ENCODE measurements around the gene AQP12A. TPM values are rescaled to one million over a fixed set of nuclear protein-coding genes. Genes with fewer than 3 reads are reported as not detected.
"Not testable (repeated sequence)": the region's sequence is repeated elsewhere in the genome, so short reads cannot be mapped to it uniquely, and the experiment has no call there.

AQP12A gene
- polyA plus RNA-seq, 1 donor (not counting 4 experiments of a cell fraction or from before 2014, with no cell fraction given): not detected

DNA sequence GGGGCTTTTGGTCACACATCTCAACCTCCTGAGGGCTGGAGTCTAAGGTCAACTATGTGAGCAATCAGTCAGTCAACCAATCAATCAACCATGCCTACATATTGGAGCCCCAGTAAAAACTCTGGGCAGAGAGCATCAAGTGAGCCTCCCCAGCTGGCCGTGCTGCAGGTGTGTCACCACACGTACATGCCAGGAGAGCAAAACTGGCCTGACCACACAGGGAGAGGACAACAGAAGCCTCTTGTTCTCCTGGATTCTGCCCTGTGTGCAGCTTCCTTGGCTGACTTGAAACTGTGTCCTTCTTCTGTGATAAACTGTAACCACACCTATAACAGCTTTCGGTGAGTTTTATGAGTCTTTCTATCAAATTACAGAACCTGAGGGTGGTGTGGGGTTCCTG is 40.5 kb upstream of the AQP12A start:
- dilution Hi-C loops (cut with MboI; ENCODE audit: extremely low pct_ligation_motif_present, low sequenced_read_pairs): no loop called here
- Histone ChIP-seq H3K27me3 (ENCODE audit: control insufficient read depth, extremely low read depth, insufficient read depth, low read length) (peaks cover 44% of the 10 kb centered on the region), H3K9ac (ENCODE audit: control insufficient read depth, extremely low read depth, insufficient read depth, low read length) (no peak overlapping the region), H3K9me3 (ENCODE audit: control insufficient read depth, low read depth, low read length) (no peaks in the 10 kb centered on the region), H3K9me1 (ENCODE audit: control insufficient read depth, extremely low read depth, insufficient read depth, low read length) (no peaks in the 10 kb centered on the region), H3K36me3 (ENCODE audit: control insufficient read depth in 2 of 2, extremely low read depth in 1 of 2, insufficient read depth in 2 of 2, low read length in 2 of 2) (no peaks in the 10 kb centered on the region), H2AFZ (ENCODE audit: control insufficient read depth, low read length) (no peak overlapping the region), H3K79me2 (ENCODE audit: control insufficient read depth, insufficient read depth, low read length) (no peaks in the 10 kb centered on the region), H4K20me1 (ENCODE audit: control insufficient read depth, extremely low read depth, insufficient read depth, low read length) (no peaks in the 10 kb centered on the region), H3K4me3 (ENCODE audit: control insufficient read depth in 2 of 3, extremely low read depth in 1 of 3, insufficient read depth in 2 of 3, low read depth in 1 of 3, low read length in 3 of 3) (no peak overlapping the region), H3K27ac (ENCODE audit: control insufficient read depth, insufficient read depth, low read length) (no peak overlapping the region), H3K4me1 (ENCODE audit: control insufficient read depth, extremely low read depth, insufficient read depth, low read length) (no peaks in the 10 kb centered on the region), H3K4me2 (ENCODE audit: control insufficient read depth, extremely low read depth, insufficient read depth, low read depth, low read length) (no peak overlapping the region)
- TF ChIP-seq, protein P1, sequence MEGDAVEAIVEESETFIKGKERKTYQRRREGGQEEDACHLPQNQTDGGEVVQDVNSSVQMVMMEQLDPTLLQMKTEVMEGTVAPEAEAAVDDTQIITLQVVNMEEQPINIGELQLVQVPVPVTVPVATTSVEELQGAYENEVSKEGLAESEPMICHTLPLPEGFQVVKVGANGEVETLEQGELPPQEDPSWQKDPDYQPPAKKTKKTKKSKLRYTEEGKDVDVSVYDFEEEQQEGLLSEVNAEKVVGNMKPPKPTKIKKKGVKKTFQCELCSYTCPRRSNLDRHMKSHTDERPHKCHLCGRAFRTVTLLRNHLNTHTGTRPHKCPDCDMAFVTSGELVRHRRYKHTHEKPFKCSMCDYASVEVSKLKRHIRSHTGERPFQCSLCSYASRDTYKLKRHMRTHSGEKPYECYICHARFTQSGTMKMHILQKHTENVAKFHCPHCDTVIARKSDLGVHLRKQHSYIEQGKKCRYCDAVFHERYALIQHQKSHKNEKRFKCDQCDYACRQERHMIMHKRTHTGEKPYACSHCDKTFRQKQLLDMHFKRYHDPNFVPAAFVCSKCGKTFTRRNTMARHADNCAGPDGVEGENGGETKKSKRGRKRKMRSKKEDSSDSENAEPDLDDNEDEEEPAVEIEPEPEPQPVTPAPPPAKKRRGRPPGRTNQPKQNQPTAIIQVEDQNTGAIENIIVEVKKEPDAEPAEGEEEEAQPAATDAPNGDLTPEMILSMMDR (optimal IDR thresholded peaks at IDR 0.05 in 1 of 3, IDR thresholded peaks at IDR 0.05 in 1 of 3, conservative IDR thresholded peaks at IDR 0.05 in 1 of 3; ENCODE audit: extremely low read depth in 1 of 3, insufficient read depth in 2 of 3, low read length in 3 of 3): no peak
- TF ChIP-seq EZH2 (IDR thresholded peaks at IDR 0.05; ENCODE audit: low read length): no peak
- DNase-seq (ENCODE audit: low read depth, low spot score) (no peak), FAIRE-seq (no peak)

DNA sequence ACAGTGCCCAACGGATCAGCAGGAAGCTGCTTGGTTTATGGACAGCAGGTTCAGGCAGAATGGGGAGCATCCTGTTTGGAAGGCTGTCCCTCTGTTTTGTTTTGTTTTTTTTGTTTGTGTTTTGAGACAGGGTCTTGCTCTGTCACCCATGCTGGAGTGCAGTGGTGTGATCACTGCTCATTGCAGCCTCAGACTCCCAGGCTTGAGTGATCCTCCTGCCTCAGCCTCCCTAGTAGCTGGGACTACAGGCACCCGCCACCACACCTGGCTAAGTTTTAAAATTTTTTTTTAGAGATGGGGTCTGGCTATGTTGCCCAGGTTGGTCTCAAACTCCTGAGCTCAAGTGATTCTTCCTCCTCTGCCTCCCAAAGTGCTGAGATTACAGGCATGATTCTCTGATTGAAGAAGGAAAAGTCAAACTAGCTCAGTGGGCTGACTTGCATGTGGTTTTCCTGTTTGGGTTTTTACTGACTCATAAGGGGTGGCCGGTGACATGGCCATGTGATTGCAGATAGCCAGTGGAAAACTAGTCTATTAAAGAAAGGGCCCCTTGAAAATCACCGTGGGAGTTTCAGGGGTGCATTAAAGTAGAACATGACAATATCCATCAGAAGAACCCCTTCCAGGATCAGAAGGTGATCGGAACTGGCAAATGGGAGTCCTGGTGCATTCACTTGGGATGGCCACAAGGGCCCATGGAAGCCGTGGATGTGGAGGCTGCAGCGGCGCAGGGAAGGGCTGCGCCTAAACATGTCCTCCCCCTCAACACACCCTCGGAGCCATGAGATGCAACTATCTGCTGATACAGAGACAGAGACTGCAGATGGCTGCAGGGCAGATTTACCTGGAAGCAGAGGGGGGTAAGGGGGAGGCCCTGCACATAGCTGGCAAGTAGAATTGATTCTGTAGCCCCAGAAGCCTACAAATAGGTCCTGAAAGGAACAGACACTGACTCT is 35.5 kb upstream of the AQP12A start:
- no peak for TF ChIP-seq EZH2 (IDR thresholded peaks at IDR 0.05; ENCODE audit: low read length)
- TF ChIP-seq, protein P1 (optimal IDR thresholded peaks at IDR 0.05 in 1 of 3, IDR thresholded peaks at IDR 0.05 in 1 of 3, conservative IDR thresholded peaks at IDR 0.05 in 1 of 3; ENCODE audit: extremely low read depth in 1 of 3, insufficient read depth in 2 of 3, low read length in 3 of 3): no peak
- Histone ChIP-seq H3K9me1 (ENCODE audit: control insufficient read depth, extremely low read depth, insufficient read depth, low read length) (no peaks in the 10 kb centered on the region), H2AFZ (ENCODE audit: control insufficient read depth, low read length) (no peak overlapping the region), H3K36me3 (ENCODE audit: control insufficient read depth in 2 of 2, extremely low read depth in 1 of 2, insufficient read depth in 2 of 2, low read length in 2 of 2) (no peaks in the 10 kb centered on the region), H3K4me2 (ENCODE audit: control insufficient read depth, extremely low read depth, insufficient read depth, low read depth, low read length) (no peak overlapping the region), H3K27me3 (ENCODE audit: control insufficient read depth, extremely low read depth, insufficient read depth, low read length) (peaks cover 18% of the 10 kb centered on the region), H3K4me3 (ENCODE audit: control insufficient read depth in 2 of 3, extremely low read depth in 1 of 3, insufficient read depth in 2 of 3, low read depth in 1 of 3, low read length in 3 of 3) (no peak overlapping the region), H3K4me1 (ENCODE audit: control insufficient read depth, extremely low read depth, insufficient read depth, low read length) (no peaks in the 10 kb centered on the region), H3K27ac (ENCODE audit: control insufficient read depth, insufficient read depth, low read length) (no peak overlapping the region), H3K9me3 (ENCODE audit: control insufficient read depth, low read depth, low read length) (no peaks in the 10 kb centered on the region), H4K20me1 (ENCODE audit: control insufficient read depth, extremely low read depth, insufficient read depth, low read length) (no peaks in the 10 kb centered on the region), H3K79me2 (ENCODE audit: control insufficient read depth, insufficient read depth, low read length) (no peaks in the 10 kb centered on the region), H3K9ac (ENCODE audit: control insufficient read depth, extremely low read depth, insufficient read depth, low read length) (no peak overlapping the region)
- DNase-seq (ENCODE audit: low read depth, low spot score) (no peak), FAIRE-seq (no peak)
- dilution Hi-C loops (cut with MboI; ENCODE audit: extremely low pct_ligation_motif_present, low sequenced_read_pairs): no loop called here

GRCh38 chr2:240659883-240660282 is 31.8 kb upstream of the AQP12A start:
- H2AFZ ChIP-seq (ENCODE audit: control insufficient read depth, low read length); dilution Hi-C loops (cut with MboI; ENCODE audit: extremely low pct_ligation_motif_present, low sequenced_read_pairs); DNase-seq (ENCODE audit: low read depth, low spot score); H3K27ac ChIP-seq (ENCODE audit: control insufficient read depth, insufficient read depth, low read length); FAIRE-seq; H3K4me3 ChIP-seq (ENCODE audit: control insufficient read depth in 2 of 3, extremely low read depth in 1 of 3, insufficient read depth in 2 of 3, low read depth in 1 of 3, low read length in 3 of 3); H3K4me1 ChIP-seq (ENCODE audit: control insufficient read depth, extremely low read depth, insufficient read depth, low read length); H3K4me2 ChIP-seq (ENCODE audit: control insufficient read depth, extremely low read depth, insufficient read depth, low read depth, low read length); H3K9ac ChIP-seq (ENCODE audit: control insufficient read depth, extremely low read depth, insufficient read depth, low read length); H3K79me2 ChIP-seq (ENCODE audit: control insufficient read depth, insufficient read depth, low read length); H3K36me3 ChIP-seq (ENCODE audit: control insufficient read depth in 2 of 2, extremely low read depth in 1 of 2, insufficient read depth in 2 of 2, low read length in 2 of 2); H3K9me1 ChIP-seq (ENCODE audit: control insufficient read depth, extremely low read depth, insufficient read depth, low read length); H3K9me3 ChIP-seq (ENCODE audit: control insufficient read depth, low read depth, low read length); H4K20me1 ChIP-seq (ENCODE audit: control insufficient read depth, extremely low read depth, insufficient read depth, low read length): not testable (repeated sequence)
- H3K27me3 ChIP-seq (ENCODE audit: control insufficient read depth, extremely low read depth, insufficient read depth, low read length): peaks cover 18% of the 10 kb centered on the region
